B cell (primary cell): ENCODE measurements around the gene NDUFB7.

ENCODE experiments used
- CTCF ChIP-seq: fragments of 200-600 bp; IDR thresholded peaks from one replicate; pipeline ENCODE4 v1.8.0; 2022; ENCODE audit warnings: antibody characterized with exemption, mild to moderate bottlenecking
- EZH2 ChIP-seq: IDR thresholded peaks from 2 replicates; pipeline ENCODE4 v1.6.1; 2012; ENCODE audit warnings: borderline replicate concordance, low read depth, mild to moderate bottlenecking, moderate library complexity, low read length; ENCODE audit not compliant: insufficient read depth, poor library complexity, severe bottlenecking

GRCh38 chr19:14528419-14529253 is 43.2 kb downstream of the NDUFB7 start:
- TF ChIP-seq CTCF (no peak), EZH2 (no peak)
